ENCODE measurements around the gene ZNF268. TPM values are rescaled to one million over a fixed set of nuclear protein-coding genes. Genes with fewer than 3 reads are reported as not detected.

The ZNF268 gene
- total and polyA plus RNA-seq, 10 of the 15 experiments (the other 5 are each of a cell fraction or from before 2014, with no cell fraction given), result 9.4 to 23.2 (median 15.3) TPM

- no peak for FAIRE-seq
- DNase-seq (ENCODE audit: low read depth, low spot score), result no peak
- no peak for TF ChIP-seq DPF2 (IDR thresholded peaks at IDR 0.05)
- no peak for TF ChIP-seq ZBTB40 (IDR thresholded peaks at IDR 0.05; ENCODE audit: borderline replicate concordance)
- no peak for TF ChIP-seq ZBTB33 (IDR thresholded peaks at IDR 0.05)
- TF ChIP-seq PML (IDR thresholded peaks at IDR 0.05; ENCODE audit: low read length), result no peak
- no peak for TF ChIP-seq SUPT20H (IDR thresholded peaks at IDR 0.05; ENCODE audit: borderline replicate concordance, control insufficient read depth, low read depth, low read length)
- TF ChIP-seq SIN3A (IDR thresholded peaks at IDR 0.05; ENCODE audit: low read depth, low read length), result no peak
- TF ChIP-seq BHLHE40 (IDR thresholded peaks at IDR 0.05; ENCODE audit: borderline replicate concordance in 1 of 2, low read depth in 2 of 2, low read length in 1 of 2), result no peak
- no peak for TF ChIP-seq SREBF1 (IDR thresholded peaks at IDR 0.05; ENCODE audit: low read length)
- TF ChIP-seq HDAC2 (IDR thresholded peaks at IDR 0.05), result no peak
- no peak for TF ChIP-seq RB1 (IDR thresholded peaks at IDR 0.05; ENCODE audit: borderline replicate concordance)
- TF ChIP-seq POLR2AphosphoS5 (IDR thresholded peaks at IDR 0.05; ENCODE audit: low read length), result no peak
- TF ChIP-seq SMC3 (IDR thresholded peaks at IDR 0.05; ENCODE audit: borderline replicate concordance, low read length), result no peak
- TF ChIP-seq EED (IDR thresholded peaks at IDR 0.05; ENCODE audit: low read depth), result no peak
- TF ChIP-seq NRF1 (conservative IDR thresholded peaks at IDR 0.05; ENCODE audit: low read depth, low read length), result no peak
- TF ChIP-seq LARP7 (IDR thresholded peaks at IDR 0.05), result no peak
- TF ChIP-seq IRF5 (IDR thresholded peaks at IDR 0.05; ENCODE audit: borderline replicate concordance), result no peak
- no peak for TF ChIP-seq SPI1 (IDR thresholded peaks at IDR 0.05; ENCODE audit: borderline replicate concordance, insufficient read depth, low read depth, low read length)
- TF ChIP-seq SMAD5 (IDR thresholded peaks at IDR 0.05; ENCODE audit: low read depth), result no peak
- no peak for TF ChIP-seq STAT3 (IDR thresholded peaks at IDR 0.05; ENCODE audit: low read depth, low read length)
- TF ChIP-seq MTA3 (IDR thresholded peaks at IDR 0.05; ENCODE audit: borderline replicate concordance, low read length), result no peak
- no peak for ATAC-seq
- H3K36me3 ChIP-seq (ENCODE audit: control insufficient read depth in 2 of 2, insufficient read depth in 2 of 2, low read length in 1 of 2), result no peaks in the 10 kb centered on the region
- ChIA-PET RAD21 (ENCODE audit: unreplicated experiment) (no interaction called here), SMC1A (ENCODE audit: uncharacterized antibody, unreplicated experiment) (no interaction called here), POLR2A (no interaction called here), CTCF (interaction anchor here (0.6 kb wide), 1 partner anchor 82 kb away, joined by 3 read pairs; no protein-coding TSS in a partner anchor)
- no TSS peak for BruUV-seq (replicated peaks)
- no peaks in the 10 kb centered on the region for H3K79me2 ChIP-seq (ENCODE audit: control insufficient read depth, insufficient read depth, low read length)
- no peak overlapping the region for H3K27ac ChIP-seq (ENCODE audit: control insufficient read depth, insufficient read depth)
- peaks cover 1% of the 10 kb centered on the region; the same call in 2 of the 3 replicates for H3K9me3 ChIP-seq (replicated peaks; ENCODE audit: control insufficient read depth, insufficient read depth, low read length)
- no peaks in the 10 kb centered on the region for H3K4me1 ChIP-seq (ENCODE audit: control insufficient read depth, insufficient read depth, low read length)
- no peak overlapping the region for H3K4me3 ChIP-seq
- intact Hi-C loops (cut with micrococcal nuclease; ENCODE audit: unreplicated experiment) (no loop called here), in situ Hi-C loops (cut with MboI) (no loop called here)
- H3K27me3 ChIP-seq (replicated peaks in 1 of 2; ENCODE audit: control insufficient read depth in 2 of 2, insufficient read depth in 2 of 2, low read length in 1 of 2), result no peaks in the 10 kb centered on the region
- 6% methylated on average over 4 of the region's 4 CpGs for WGBS (ENCODE audit: insufficient coverage, insufficient replicate concordance, low lambda C conversion rate, missing lambda C conversion rate)
- no peaks in the 10 kb centered on the region for H4K20me1 ChIP-seq (ENCODE audit: control insufficient read depth, insufficient read depth)
- H3K9ac ChIP-seq (ENCODE audit: control insufficient read depth, insufficient read depth, low read length), result no peak overlapping the region
- H2AFZ ChIP-seq (ENCODE audit: control insufficient read depth, low read depth, low read length), result no peak overlapping the region
- no peak overlapping the region for H3K4me2 ChIP-seq (ENCODE audit: control insufficient read depth, insufficient read depth)
Measured at GRCh38 chr12:133225527-133225926, 44.2 kb downstream of the ZNF268 start.

All from GM12878 (cell line).